Trophoblast cell (in vitro differentiated cells and primary cell): ENCODE data around the gene STAT3.
A peak's percentile ranks its signal among the peaks of the same experiment; 100 is the strongest.
"Not testable (repeated sequence)": the region's sequence is repeated elsewhere in the genome, so short reads cannot be mapped to it uniquely, and the experiment has no call there.

Source experiments
- DNase-seq, 2 donors: peaks; one replicate each; pipeline ENCODE4 v3.0.0-alpha.2; 2016
- H2AFZ ChIP-seq: 2 replicates; pipeline ENCODE4 v1.6.1; 2013; ENCODE audit warnings: low read length, moderate library complexity, mild to moderate bottlenecking; ENCODE audit not compliant: insufficient read depth, poor library complexity
- H2AK5ac ChIP-seq: 2 replicates; pipeline ENCODE4 v1.6.1; 2013; ENCODE audit warnings: mild to moderate bottlenecking, low read length
- H2BK120ac ChIP-seq: 2 replicates; pipeline ENCODE4 v1.6.1; 2013; ENCODE audit warnings: low read length, mild to moderate bottlenecking, moderate library complexity; ENCODE audit not compliant: insufficient read depth, poor library complexity
- H2BK12ac ChIP-seq: 2 replicates; pipeline ENCODE4 v1.6.1; 2013; ENCODE audit warnings: mild to moderate bottlenecking, low read length, moderate library complexity
- H2BK5ac ChIP-seq: 2 replicates; pipeline ENCODE4 v1.6.1; 2013; ENCODE audit warnings: low read length, low read depth, moderate library complexity, mild to moderate bottlenecking; ENCODE audit not compliant: poor library complexity
- H3K14ac ChIP-seq: 2 replicates; pipeline ENCODE4 v1.6.1; 2013; ENCODE audit warnings: mild to moderate bottlenecking, low read length
- H3K18ac ChIP-seq: 2 replicates; pipeline ENCODE4 v1.6.1; 2013; ENCODE audit warnings: mild to moderate bottlenecking, low read length
- H3K23ac ChIP-seq: 2 replicates; pipeline ENCODE4 v1.6.1; 2013; ENCODE audit warnings: low read length
- H3K27ac ChIP-seq: 2 replicates; pipeline ENCODE4 v1.5.1; 2013; ENCODE audit warnings: low read depth, mild to moderate bottlenecking, inconsistent platforms, low read length, moderate library complexity
- H3K27me3 ChIP-seq: 2 replicates; pipeline ENCODE4 v1.6.1; 2013; ENCODE audit warnings: inconsistent platforms, mild to moderate bottlenecking, low read length, moderate library complexity; ENCODE audit not compliant: insufficient read depth
- H3K36me3 ChIP-seq, 2 experiments: 1 replicate in 1 of 2; 2 replicates in 1 of 2; pipeline ENCODE4 v1.6.1; 2013; ENCODE audit warnings: low read length in 2 of 2, mild to moderate bottlenecking in 2 of 2, moderate library complexity in 1 of 2; ENCODE audit not compliant: insufficient read depth in 2 of 2, control insufficient read depth in 1 of 2
- H3K4ac ChIP-seq: 2 replicates; pipeline ENCODE4 v1.6.1; 2013; ENCODE audit warnings: low read depth, mild to moderate bottlenecking, low read length, moderate library complexity
- H3K4me1 ChIP-seq, 2 experiments: 1 replicate in 1 of 2; 2 replicates in 1 of 2; pipeline ENCODE4 v1.6.1; 2013; ENCODE audit warnings: low read length in 2 of 2, mild to moderate bottlenecking in 2 of 2, moderate library complexity in 1 of 2; ENCODE audit not compliant: insufficient read depth in 2 of 2, control insufficient read depth in 1 of 2
- H3K4me2 ChIP-seq: 2 replicates; pipeline ENCODE4 v1.6.1; 2013; ENCODE audit warnings: inconsistent platforms, mild to moderate bottlenecking, low read length, moderate library complexity
- H3K4me3 ChIP-seq: 2 replicates; pipeline ENCODE4 v1.5.1; 2013; ENCODE audit warnings: mild to moderate bottlenecking, low read depth, low read length, inconsistent platforms
- H3K79me1 ChIP-seq: one replicate; pipeline ENCODE4 v1.6.1; 2013; ENCODE audit warnings: low read length
- H3K79me2 ChIP-seq: 2 replicates; pipeline ENCODE4 v1.6.1; 2013; ENCODE audit warnings: low read length, mild to moderate bottlenecking; ENCODE audit not compliant: control insufficient read depth, insufficient read depth, poor library complexity
- H3K9ac ChIP-seq: 2 replicates; pipeline ENCODE4 v1.6.1; 2013; ENCODE audit warnings: mild to moderate bottlenecking, low read length
- H3K9me3 ChIP-seq: 2 replicates; pipeline ENCODE4 v1.6.1; 2013; ENCODE audit warnings: low read depth, mild to moderate bottlenecking, control low read depth, inconsistent platforms, low read length; ENCODE audit not compliant: insufficient read depth
- H4K12ac ChIP-seq: 2 replicates; pipeline ENCODE4 v1.6.1; 2013; ENCODE audit warnings: low read depth, mild to moderate bottlenecking, low read length, moderate library complexity
- H4K8ac ChIP-seq: 2 replicates; pipeline ENCODE4 v1.6.1; 2013; ENCODE audit warnings: low read depth, mild to moderate bottlenecking, low read length, moderate library complexity
- H4K91ac ChIP-seq: one replicate; pipeline ENCODE4 v1.6.1; 2013; ENCODE audit warnings: low read depth, mild to moderate bottlenecking, low read length, moderate library complexity
- WGBS: extraction: QIAGEN DNeasy Blood & Tissue Kit; methylation state at CpG from one replicate; pipeline ENCODE4 v1.1.7; 2013; ENCODE audit warnings: missing lambda C conversion rate; ENCODE audit not compliant: insufficient read length, insufficient coverage; ENCODE audit errors: extremely low coverage; 5-methylcytosine and 5-hydroxymethylcytosine counted together

Gene STAT3

GRCh38 chr17:42368310-42368709, 19.9 kb downstream of the STAT3 start:
- peak in 1 of 2 donors; percentile 78 for DNase-seq
- H3K79me2 ChIP-seq, H3K14ac ChIP-seq, H4K12ac ChIP-seq, H3K23ac ChIP-seq, H3K4ac ChIP-seq, H2BK5ac ChIP-seq, H2AK5ac ChIP-seq, H3K4me1 ChIP-seq, H4K91ac ChIP-seq, H4K8ac ChIP-seq, H2BK12ac ChIP-seq, H3K27ac ChIP-seq, H3K9me3 ChIP-seq, H3K27me3 ChIP-seq, H3K18ac ChIP-seq, H2AFZ ChIP-seq, H3K36me3 ChIP-seq, H3K9ac ChIP-seq, H3K79me1 ChIP-seq, H3K4me3 ChIP-seq, H3K4me2 ChIP-seq, H2BK120ac ChIP-seq: not testable (repeated sequence)
- WGBS: no CpG with 5 or more reads among the region's 5 CpGs

- H2BK120ac ChIP-seq: peak overlapping the region; percentile 62
- H4K12ac ChIP-seq, H4K8ac ChIP-seq, H3K4ac ChIP-seq, H3K79me2 ChIP-seq, H3K4me3 ChIP-seq, H3K36me3 ChIP-seq, H3K79me1 ChIP-seq, H3K27me3 ChIP-seq, H3K14ac ChIP-seq, H3K9me3 ChIP-seq, H2AFZ ChIP-seq, H3K23ac ChIP-seq, H3K9ac ChIP-seq, H2AK5ac ChIP-seq, H3K4me2 ChIP-seq: not testable (repeated sequence)
- peak overlapping the region; percentile 54 for H2BK5ac ChIP-seq
- H4K91ac ChIP-seq: peak overlapping the region; percentile 22
- peaks cover 11 to 12% of the 10 kb centered on the region in 2 experiments for H3K4me1 ChIP-seq
- H2BK12ac ChIP-seq: peak overlapping the region; percentile 31
- no CpG with 5 or more reads among the region's 13 CpGs for WGBS
- peak; percentile 88 to 94 for DNase-seq
- H3K27ac ChIP-seq: peak overlapping the region; percentile 44
- H3K18ac ChIP-seq: peak overlapping the region; percentile 29
Observed at GRCh38 chr17:42366176-42367023, 21.8 kb downstream of the STAT3 start.

GRCh38 chr17:42365136-42365535, 23.1 kb downstream of the STAT3 start:
- H4K12ac ChIP-seq: no peak overlapping the region
- no peak overlapping the region for H3K4me3 ChIP-seq
- no peak overlapping the region for H2AFZ ChIP-seq
- no peak overlapping the region for H2BK120ac ChIP-seq
- peak overlapping the region; percentile 13 for H3K27ac ChIP-seq
- H3K18ac ChIP-seq: no peak overlapping the region
- no peak overlapping the region for H3K23ac ChIP-seq
- no peaks in the 10 kb centered on the region for H3K27me3 ChIP-seq
- H2BK5ac ChIP-seq: no peak overlapping the region
- H3K9me3 ChIP-seq: no peaks in the 10 kb centered on the region
- peaks cover 11 to 12% of the 10 kb centered on the region in 2 experiments for H3K4me1 ChIP-seq
- H3K79me1 ChIP-seq: peaks cover 3% of the 10 kb centered on the region
- H3K4ac ChIP-seq: no peak overlapping the region
- H3K79me2 ChIP-seq: no peaks in the 10 kb centered on the region
- no peak overlapping the region for H3K14ac ChIP-seq
- H4K8ac ChIP-seq: no peak overlapping the region
- no peak overlapping the region for H2BK12ac ChIP-seq
- H3K9ac ChIP-seq: no peak overlapping the region
- H2AK5ac ChIP-seq: no peak overlapping the region
- peaks cover 0 to 2% of the 10 kb centered on the region in 2 experiments for H3K36me3 ChIP-seq
- H4K91ac ChIP-seq: no peak overlapping the region
- H3K4me2 ChIP-seq: no peak overlapping the region
- DNase-seq: peak; percentile 87 to 97
- WGBS: no CpG with 5 or more reads among the region's 9 CpGs

GRCh38 chr17:42363767-42364585, 24.3 kb downstream of the STAT3 start:
- Histone ChIP-seq H4K8ac (no peak overlapping the region), H3K18ac (no peak overlapping the region), H3K4me2 (no peak overlapping the region), H3K79me1 (peaks cover 3% of the 10 kb centered on the region), H2AFZ (no peak overlapping the region), H3K9me3 (no peaks in the 10 kb centered on the region), H3K4me1 (peaks cover 11 to 12% of the 10 kb centered on the region in 2 experiments), H3K79me2 (no peaks in the 10 kb centered on the region), H2BK120ac (no peak overlapping the region), H3K36me3 (no peaks in the 10 kb centered on the region), H3K14ac (no peak overlapping the region), H3K4ac (no peak overlapping the region), H2AK5ac (no peak overlapping the region), H4K12ac (no peak overlapping the region), H4K91ac (no peak overlapping the region), H3K9ac (no peak overlapping the region), H3K27me3 (no peaks in the 10 kb centered on the region), H3K23ac (no peak overlapping the region), H3K27ac (no peak overlapping the region), H2BK12ac (no peak overlapping the region), H2BK5ac (no peak overlapping the region), H3K4me3 (no peak overlapping the region)
- no CpG with 5 or more reads among the region's 7 CpGs for WGBS
- peak; percentile 44 to 86 for DNase-seq
